IMR-90 (cell line): ENCODE results near the gene ID2.

Experiments used
- BHLHE40 ChIP-seq: fragments of 150-350 bp; IDR thresholded peaks from 2 replicates; pipeline ENCODE4 v1.6.1; 2016; ENCODE audit warnings: mild to moderate bottlenecking, low read depth, low read length
- CHD1 ChIP-seq: IDR thresholded peaks from 2 replicates; pipeline ENCODE4 v1.6.1; 2012; ENCODE audit warnings: low read depth, low read length, improper control_type of control experiment
- CTCF ChIP-seq: conservative IDR thresholded peaks from 2 replicates; pipeline ENCODE4 v1.5.1; 2012; ENCODE audit warnings: mild to moderate bottlenecking, low read depth, low read length, improper control_type of control experiment
- MAFK ChIP-seq: IDR thresholded peaks from 2 replicates; pipeline ENCODE4 v1.6.1; 2012; ENCODE audit warnings: low read depth, low read length, improper control_type of control experiment
- MAZ ChIP-seq: IDR thresholded peaks from 2 replicates; pipeline ENCODE4 v1.6.1; 2012; ENCODE audit warnings: low read depth, mild to moderate bottlenecking, low read length, improper control_type of control experiment, moderate library complexity, borderline replicate concordance
- POLR2A ChIP-seq: IDR thresholded peaks from 2 replicates; pipeline ENCODE4 v1.6.1; 2012; ENCODE audit warnings: mild to moderate bottlenecking, low read depth, low read length
- RCOR1 ChIP-seq: IDR thresholded peaks from 2 replicates; pipeline ENCODE4 v1.6.1; 2012; ENCODE audit warnings: mild to moderate bottlenecking, low read length, improper control_type of control experiment; ENCODE audit not compliant: insufficient replicate concordance
- SMC3 ChIP-seq: fragments of 150-350 bp; IDR thresholded peaks from 2 replicates; pipeline ENCODE4 v1.6.1; 2016; ENCODE audit warnings: low read depth, mild to moderate bottlenecking, antibody characterized with exemption, low read length, moderate library complexity

- TF ChIP-seq CTCF (no peak), SMC3 (no peak), POLR2A (no peak), MAZ (no peak), BHLHE40 (no peak), RCOR1 (no peak), MAFK (no peak), CHD1 (no peak)
Observed at GRCh38 chr2:8663997-8664396, 17.9 kb upstream of the ID2 start.
